Transverse colon (tissue), 4 donors: ENCODE results near the gene SGTB.

ENCODE experiments used
- EP300 ChIP-seq: sonication (generic); formaldehyde crosslinking; IDR thresholded peaks from one replicate; pipeline ENCODE4 v1.6.1; 2017; ENCODE audit warnings: antibody characterized with exemption, low read depth
- POLR2A ChIP-seq: fragments of 450-650 bp; IDR thresholded peaks from one replicate; pipeline ENCODE4 v1.6.1; 2016; ENCODE audit warnings: antibody characterized with exemption, mild to moderate bottlenecking, moderate library complexity
- POLR2AphosphoS5 ChIP-seq, 3 donors: sonication (generic); formaldehyde crosslinking; IDR thresholded peaks; one replicate each; pipeline ENCODE4 v1.6.1; 2016; ENCODE audit warnings: antibody characterized with exemption in 3 of 3
- TF ChIP-seq, protein P1 (sequence below), 5 experiments: fragments of 200-600 bp in 3 of 5; fragments of 450-650 bp in 2 of 5; sonication (generic) in 3 of 5; IDR thresholded peaks; 1 replicate in 2 of 5; 2 replicates in 3 of 5; pipeline ENCODE4 v1.5.1; 2016 to 2017; ENCODE audit warnings: antibody characterized with exemption in 5 of 5, inconsistent platforms in 3 of 5, mild to moderate bottlenecking in 2 of 5, moderate library complexity in 1 of 5

- TF ChIP-seq, protein P1, sequence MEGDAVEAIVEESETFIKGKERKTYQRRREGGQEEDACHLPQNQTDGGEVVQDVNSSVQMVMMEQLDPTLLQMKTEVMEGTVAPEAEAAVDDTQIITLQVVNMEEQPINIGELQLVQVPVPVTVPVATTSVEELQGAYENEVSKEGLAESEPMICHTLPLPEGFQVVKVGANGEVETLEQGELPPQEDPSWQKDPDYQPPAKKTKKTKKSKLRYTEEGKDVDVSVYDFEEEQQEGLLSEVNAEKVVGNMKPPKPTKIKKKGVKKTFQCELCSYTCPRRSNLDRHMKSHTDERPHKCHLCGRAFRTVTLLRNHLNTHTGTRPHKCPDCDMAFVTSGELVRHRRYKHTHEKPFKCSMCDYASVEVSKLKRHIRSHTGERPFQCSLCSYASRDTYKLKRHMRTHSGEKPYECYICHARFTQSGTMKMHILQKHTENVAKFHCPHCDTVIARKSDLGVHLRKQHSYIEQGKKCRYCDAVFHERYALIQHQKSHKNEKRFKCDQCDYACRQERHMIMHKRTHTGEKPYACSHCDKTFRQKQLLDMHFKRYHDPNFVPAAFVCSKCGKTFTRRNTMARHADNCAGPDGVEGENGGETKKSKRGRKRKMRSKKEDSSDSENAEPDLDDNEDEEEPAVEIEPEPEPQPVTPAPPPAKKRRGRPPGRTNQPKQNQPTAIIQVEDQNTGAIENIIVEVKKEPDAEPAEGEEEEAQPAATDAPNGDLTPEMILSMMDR (IDR thresholded peaks at IDR 0.05): no peak
- TF ChIP-seq POLR2A (no peak), POLR2AphosphoS5 (IDR thresholded peaks at IDR 0.05) (no peak), EP300 (no peak)
Measured at GRCh38 chr5:65672796-65673195, 49.1 kb downstream of the SGTB start.
